Measurements from ENCODE around the gene OR6K6.

Gene OR6K6

DNA sequence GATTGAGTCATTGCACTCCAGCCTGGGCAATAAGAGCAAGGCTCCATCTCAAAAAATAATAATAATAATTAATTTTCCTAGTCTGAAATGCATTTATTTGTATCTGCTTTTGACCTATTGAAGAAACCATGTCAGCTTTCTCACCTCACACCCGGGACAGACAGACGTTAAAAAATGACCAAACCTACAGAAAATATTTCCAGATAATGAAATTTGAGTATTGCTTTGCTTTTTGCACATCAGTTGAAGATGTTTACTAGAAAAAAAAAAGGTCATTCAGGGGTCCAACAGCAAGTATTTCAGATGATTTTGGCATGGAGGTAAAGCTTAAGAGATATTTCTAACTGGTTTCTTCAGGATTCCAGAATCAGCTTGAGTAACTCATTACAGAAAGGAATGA is at the start of gene OR6K6:
Gene OR6K6 (plus strand): TSS at position 301 of the 400 bp plus-strand sequence. CDS start 168 bp downstream, outside the sequence.
- DNase-seq (ENCODE audit: low read depth, low spot score), result no peak
- in situ Hi-C loops (cut with HindIII; ENCODE audit: low sequenced_read_pairs), result no loop called here
- no peak within 1 kb of the TSS for H3K4me3 ChIP-seq (ENCODE audit: low read depth, low read length)
- TF ChIP-seq, protein P1, sequence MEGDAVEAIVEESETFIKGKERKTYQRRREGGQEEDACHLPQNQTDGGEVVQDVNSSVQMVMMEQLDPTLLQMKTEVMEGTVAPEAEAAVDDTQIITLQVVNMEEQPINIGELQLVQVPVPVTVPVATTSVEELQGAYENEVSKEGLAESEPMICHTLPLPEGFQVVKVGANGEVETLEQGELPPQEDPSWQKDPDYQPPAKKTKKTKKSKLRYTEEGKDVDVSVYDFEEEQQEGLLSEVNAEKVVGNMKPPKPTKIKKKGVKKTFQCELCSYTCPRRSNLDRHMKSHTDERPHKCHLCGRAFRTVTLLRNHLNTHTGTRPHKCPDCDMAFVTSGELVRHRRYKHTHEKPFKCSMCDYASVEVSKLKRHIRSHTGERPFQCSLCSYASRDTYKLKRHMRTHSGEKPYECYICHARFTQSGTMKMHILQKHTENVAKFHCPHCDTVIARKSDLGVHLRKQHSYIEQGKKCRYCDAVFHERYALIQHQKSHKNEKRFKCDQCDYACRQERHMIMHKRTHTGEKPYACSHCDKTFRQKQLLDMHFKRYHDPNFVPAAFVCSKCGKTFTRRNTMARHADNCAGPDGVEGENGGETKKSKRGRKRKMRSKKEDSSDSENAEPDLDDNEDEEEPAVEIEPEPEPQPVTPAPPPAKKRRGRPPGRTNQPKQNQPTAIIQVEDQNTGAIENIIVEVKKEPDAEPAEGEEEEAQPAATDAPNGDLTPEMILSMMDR (IDR thresholded peaks at IDR 0.05; ENCODE audit: low read depth, low read length), result no peak

DNA sequence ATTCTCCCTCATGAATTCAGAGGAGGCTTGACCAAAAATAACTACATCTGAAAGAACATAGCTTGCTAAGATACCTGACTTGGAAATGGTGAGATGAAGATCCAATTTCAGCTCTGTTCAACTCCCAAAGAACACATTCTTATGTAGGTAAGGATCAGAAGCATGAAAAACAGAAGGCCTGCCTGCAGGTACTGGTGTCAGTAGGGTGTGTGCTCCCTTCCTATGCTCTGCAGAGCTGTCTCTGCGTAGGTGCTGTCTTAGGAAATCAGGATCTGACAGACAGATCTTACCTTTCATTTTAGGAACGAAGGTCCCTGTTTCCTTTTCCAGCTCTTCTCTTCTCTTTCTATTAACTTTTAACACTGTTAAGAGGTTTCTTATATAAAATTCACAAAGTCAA is 48.4 kb upstream of the OR6K6 start:
- TF ChIP-seq, protein P1 (IDR thresholded peaks at IDR 0.05; ENCODE audit: low read depth, low read length), result no peak
- no peak for DNase-seq (ENCODE audit: low read depth, low spot score)
- in situ Hi-C loops (cut with HindIII; ENCODE audit: low sequenced_read_pairs), result no loop called here
- H3K4me3 ChIP-seq (ENCODE audit: low read depth, low read length), result no peak overlapping the region

DNA sequence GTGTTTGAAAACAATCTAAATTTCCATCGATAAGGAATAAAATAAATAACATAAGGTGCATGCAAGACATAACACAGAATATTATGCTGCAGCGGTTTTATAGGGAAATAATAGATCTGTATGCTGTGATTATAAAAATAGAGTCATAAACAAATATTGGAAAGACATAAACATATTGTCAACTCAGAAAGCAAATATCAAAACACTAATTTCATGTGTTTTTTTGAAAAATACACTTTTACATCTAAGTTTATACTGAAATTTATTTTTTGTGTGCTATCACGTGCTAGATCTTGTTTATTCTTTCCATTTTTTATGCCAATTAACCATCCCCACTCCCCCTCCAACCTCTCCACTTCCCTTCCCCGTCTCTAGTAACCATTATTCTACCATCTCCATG is 43.4 kb upstream of the OR6K6 start:
- DNase-seq (ENCODE audit: low read depth, low spot score), result no peak
- no peak overlapping the region for H3K4me3 ChIP-seq (ENCODE audit: low read depth, low read length)
- TF ChIP-seq, protein P1 (IDR thresholded peaks at IDR 0.05; ENCODE audit: low read depth, low read length), result no peak
- in situ Hi-C loops (cut with HindIII; ENCODE audit: low sequenced_read_pairs), result no loop called here

GRCh38 chr1:158714754-158715153 is 39.8 kb upstream of the OR6K6 start:
- H3K4me3 ChIP-seq (ENCODE audit: low read depth, low read length), result no peak overlapping the region
- TF ChIP-seq, protein P1 (IDR thresholded peaks at IDR 0.05; ENCODE audit: low read depth, low read length), result no peak
- in situ Hi-C loops (cut with HindIII; ENCODE audit: low sequenced_read_pairs), result no loop called here
- DNase-seq (ENCODE audit: low read depth, low spot score), result no peak

GRCh38 chr1:158716335-158716734 is 38.2 kb upstream of the OR6K6 start:
- TF ChIP-seq, protein P1 (IDR thresholded peaks at IDR 0.05; ENCODE audit: low read depth, low read length), result no peak
- in situ Hi-C loops (cut with HindIII; ENCODE audit: low sequenced_read_pairs), result no loop called here
- DNase-seq (ENCODE audit: low read depth, low spot score), result no peak
- no peak overlapping the region for H3K4me3 ChIP-seq (ENCODE audit: low read depth, low read length)

DNA sequence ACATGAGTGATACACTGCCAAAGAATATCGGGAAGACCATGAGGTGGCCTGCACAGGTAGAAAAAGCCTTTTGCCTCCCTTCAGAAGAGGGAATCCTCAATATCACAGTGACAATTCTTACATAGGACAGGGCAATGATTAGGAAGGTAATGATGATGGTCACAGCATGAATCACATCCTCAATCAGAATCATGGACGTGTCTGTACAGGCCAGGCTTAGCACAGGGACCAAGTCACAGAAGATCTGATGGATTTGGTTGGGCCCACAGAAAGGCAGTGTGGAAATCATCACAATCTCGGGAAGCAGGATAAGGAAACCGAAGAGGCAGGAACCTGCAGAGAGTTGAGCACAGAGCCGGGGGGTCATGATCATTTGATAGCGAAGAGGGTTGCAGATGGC is 37.2 kb upstream of the OR6K6 start:
- H3K4me3 ChIP-seq (ENCODE audit: low read depth, low read length), result no peak overlapping the region
- in situ Hi-C loops (cut with HindIII; ENCODE audit: low sequenced_read_pairs), result no loop called here
- no peak for DNase-seq (ENCODE audit: low read depth, low spot score)
- TF ChIP-seq, protein P1 (IDR thresholded peaks at IDR 0.05; ENCODE audit: low read depth, low read length), result no peak

- TF ChIP-seq, protein P1 (IDR thresholded peaks at IDR 0.05; ENCODE audit: low read depth, low read length), result no peak
- H3K4me3 ChIP-seq (ENCODE audit: low read depth, low read length), result no peak overlapping the region
- in situ Hi-C loops (cut with HindIII; ENCODE audit: low sequenced_read_pairs), result no loop called here
Observed at GRCh38 chr1:158719664-158720063, 34.9 kb upstream of the OR6K6 start.

More at GRCh38 chr1:158719664-158720063, 34.9 kb upstream of the OR6K6 start:
- DNase-seq (ENCODE audit: low read depth, low spot score), result no peak

All from astrocyte of the spinal cord (primary cell).